Activated CD8-positive, alpha-beta memory T cell treated with anti-CD3 and anti-CD28 coated beads, Interleukin-2, amount 50 U/mL, for 48 hours (primary cell): ENCODE results near the gene CCDC88C.

ENCODE experiments used
- DNase-seq: peaks from one replicate; pipeline ENCODE4 v3.0.0-alpha.2; 2020

Gene CCDC88C

DNA sequence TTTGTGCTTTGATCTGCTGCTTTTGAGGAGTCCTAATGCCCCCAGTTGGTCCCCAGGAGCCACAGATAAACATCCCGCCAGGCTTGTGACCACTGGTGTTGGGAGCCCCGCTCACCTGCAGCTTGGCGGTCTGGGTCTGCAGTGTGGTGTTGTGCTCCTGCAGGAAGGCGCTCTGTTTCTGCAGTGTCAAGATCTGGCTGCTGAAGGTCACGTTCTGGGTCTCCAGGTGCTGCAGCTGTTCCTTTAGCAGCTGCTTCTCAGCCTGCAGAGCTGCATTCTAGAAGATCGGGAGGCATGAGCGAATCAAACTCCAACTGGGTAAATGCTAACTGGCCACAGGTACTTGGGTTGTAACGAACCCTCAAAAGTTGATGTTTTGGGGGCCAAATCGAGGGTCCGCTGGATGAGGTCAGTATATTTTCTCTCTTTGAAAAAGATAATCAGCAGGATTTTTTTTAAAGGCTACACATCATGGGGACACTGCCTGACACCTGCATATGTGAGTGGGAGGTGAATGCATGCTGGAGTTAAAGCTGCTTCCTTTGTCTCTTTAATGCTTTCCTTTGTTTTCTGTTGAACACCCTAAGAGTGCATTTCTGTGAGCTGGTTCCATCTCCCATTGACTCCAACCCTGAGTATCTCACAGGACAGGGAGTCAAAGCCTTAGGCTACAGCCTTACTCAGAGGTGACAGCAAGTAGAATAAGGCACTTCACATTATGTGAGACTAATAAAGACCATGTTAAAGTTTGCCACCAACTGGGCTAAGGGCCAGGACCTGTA, 111.8 kb downstream of the CCDC88C start:
- DNase-seq, result no peak

- DNase-seq, result no peak
Measured at GRCh38 chr14:91303924-91304229, 113.7 kb downstream of the CCDC88C start.

DNA sequence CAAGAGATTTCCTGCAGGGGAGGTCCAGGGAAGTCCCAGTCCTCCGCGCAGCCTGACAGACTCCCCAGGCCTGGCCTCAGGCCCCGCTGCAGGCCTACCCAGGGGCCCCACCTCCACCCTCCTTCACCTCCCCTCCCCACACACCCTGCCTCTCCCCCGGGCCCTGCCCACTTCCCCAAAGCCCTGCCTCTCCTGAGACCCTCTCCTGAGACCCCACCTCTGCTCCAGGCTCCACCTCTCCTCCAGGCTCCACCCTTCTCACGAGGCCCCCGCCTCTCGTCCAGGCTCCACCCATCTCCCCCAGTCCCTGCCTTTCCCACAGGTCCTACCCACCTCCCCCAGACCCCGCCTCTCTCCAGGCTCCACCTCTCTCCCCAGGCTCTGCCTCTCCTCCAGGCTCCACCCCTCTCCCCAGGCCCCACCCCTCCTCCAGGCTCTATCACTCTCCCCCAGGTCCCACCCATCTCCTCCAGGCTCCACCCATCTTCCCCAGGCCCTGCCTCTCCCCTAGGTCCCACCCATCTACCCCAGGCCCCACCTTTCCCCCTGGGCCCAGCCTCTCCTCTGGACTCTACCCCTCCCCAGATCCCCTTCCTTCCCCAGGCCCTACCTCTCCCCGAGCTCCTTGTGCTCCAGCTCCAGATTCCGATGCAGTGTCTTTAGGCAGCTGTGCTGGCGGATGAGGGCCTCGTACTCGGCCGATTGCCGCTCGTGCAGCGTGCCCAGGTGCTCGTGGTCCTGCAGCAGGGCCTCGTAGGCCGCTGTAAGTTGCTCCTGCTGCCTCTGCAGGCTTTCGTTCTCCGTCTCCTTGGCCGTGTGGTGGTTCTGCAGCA, 114.3 kb downstream of the CCDC88C start:
- peak; percentile 89 for DNase-seq

- DNase-seq, result no peak
Measured at GRCh38 chr14:91302391-91302790, 115.2 kb downstream of the CCDC88C start.

DNA sequence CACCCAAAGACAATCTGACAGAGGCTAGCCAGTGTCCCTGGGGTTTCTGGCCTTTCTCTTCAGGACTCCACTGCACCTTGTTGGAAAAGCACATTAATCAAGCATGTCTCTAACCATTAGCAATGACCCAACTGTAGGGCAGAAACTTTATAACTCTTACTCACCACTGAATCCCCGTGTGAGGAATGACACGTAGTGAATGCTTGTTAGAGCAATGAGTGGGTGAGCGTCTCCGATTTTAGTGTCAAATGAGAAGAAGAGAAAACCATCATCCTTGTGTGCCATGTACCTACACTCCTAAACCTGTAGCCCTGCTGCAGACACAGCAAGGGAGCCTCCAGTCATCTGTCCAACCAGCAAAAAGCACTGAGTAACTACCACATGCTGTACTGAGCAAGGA, 116.7 kb downstream of the CCDC88C start:
- DNase-seq, result no peak

DNA sequence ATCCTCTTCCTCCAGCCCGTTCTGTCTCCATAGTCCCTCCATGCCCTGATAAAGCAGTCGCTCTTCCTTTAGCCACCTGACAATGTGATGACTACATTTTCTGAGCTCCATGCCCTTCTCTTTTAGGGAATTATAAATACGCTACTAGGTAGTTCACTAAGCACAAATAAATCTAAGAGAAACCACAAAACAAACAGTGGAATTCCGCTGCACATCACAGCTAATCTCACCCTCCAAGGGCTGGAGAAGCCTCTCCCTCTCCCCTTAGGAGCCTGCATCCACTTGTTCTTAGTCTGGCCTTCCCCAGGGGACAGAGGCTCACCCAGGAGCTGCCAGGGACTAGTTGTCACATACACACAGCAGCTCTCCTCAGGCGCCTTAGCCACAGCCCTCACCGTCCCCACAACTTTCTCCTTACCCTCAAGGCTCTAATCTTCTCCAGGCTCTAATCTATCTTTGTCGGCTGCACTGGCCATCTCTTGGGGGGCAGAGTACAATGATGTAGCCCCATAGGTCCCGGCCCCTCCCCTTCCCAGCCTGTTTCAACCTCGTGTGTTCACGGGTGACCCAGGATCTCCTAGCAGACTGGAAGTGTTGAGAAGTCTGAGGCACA, 117.2 kb downstream of the CCDC88C start:
- DNase-seq, result no peak

DNA sequence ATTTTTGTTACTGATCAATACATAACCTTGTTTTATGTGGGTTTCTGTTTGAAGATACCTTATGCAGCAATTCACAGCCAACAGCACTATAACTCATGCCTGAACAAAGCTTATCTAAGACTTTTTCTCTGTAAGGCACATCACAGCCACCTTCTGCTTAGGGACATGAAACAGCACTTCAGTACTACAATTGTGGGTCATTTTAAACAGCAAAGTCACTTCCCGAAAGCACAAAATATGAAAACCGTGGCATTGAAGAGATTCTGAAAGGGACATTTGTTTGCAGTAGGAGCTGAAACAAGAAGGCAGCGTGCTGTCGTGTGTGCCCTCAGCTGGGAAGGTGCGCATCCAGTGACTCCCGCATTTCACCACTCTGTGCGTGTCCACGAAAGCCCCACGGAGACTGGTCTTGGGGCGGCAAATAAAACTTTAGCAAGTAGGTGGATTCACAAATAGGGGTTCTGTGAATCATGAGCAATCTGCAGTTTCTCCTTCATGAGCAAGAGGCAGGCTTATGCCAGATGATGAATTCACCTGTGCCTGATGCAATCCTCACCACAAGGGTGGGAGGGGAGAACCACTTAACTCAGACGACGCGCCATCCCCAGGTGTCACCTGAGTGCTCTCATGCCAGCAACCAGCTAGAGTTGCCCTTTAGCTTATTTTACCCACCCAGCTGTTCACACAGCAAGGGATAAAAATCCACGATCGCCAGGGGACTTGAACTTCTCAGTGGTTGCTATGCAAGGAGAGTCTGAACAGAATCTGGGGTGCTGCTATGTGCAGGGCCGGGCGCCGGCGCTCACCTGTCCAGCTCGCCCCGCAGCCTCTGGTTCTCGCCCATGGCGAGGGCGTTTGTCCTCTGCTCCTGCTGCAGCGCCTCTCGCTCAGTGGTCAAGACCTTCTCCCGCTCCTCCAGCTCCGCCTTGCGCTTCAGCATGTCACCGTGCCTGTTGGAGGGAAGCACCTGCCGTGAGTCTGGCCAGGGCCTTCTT, 118.2 kb downstream of the CCDC88C start:
- DNase-seq, result peak; percentile 74

DNA sequence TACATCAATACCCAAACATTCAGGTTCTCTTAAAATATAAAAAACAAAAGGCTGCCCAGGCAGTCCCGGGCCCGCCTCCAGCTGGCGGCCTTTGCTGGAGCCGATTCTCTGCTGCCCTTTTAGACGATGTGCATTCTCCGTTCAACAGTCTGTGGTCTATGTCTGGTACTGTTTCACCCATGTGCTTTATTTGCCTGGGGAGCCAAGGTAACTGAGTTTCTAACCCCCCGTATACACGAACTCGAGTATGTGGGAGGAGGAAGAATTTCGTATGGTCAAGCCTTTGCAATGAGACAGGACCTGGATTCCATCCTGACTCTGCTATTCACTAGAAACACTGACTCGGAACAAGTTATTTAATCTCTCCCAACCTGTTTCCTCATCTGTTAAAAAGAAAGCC, 119.0 kb downstream of the CCDC88C start:
- DNase-seq, result no peak

DNA sequence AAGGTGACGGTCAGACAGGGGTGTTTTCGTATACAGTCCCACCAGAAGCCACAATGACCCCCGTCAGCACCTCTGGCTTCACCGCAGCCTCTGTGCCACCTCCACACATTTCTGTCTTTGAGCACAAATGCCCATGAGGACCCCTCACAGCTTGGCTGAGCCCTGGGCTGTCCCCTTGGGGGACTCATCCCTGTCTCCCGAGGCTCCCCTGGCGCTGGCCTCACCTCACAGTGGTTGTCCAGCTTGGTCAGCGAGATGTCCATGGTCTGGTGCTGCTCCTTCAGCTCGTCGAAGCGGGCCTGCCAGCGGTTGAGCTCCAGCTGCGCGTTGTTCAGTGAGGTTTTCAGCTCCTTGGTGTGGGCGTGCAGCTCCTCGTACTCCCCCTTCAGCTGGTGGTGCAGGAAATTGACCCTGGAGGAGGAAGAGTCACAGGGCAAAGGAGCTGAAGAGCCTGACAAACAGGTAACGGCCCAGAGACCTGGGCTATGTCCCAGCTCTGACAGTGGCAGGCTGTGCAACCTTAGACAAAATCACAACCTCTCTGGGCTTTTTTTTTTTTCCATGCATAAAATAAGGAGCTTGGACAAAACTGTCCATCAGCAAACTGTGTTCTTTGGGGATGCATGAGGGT, 120.4 kb downstream of the CCDC88C start:
- no peak for DNase-seq

- DNase-seq, result no peak
Measured at GRCh38 chr14:91295851-91296796, 121.5 kb downstream of the CCDC88C start.

GRCh38 chr14:91295276-91295845, 122.3 kb downstream of the CCDC88C start:
- DNase-seq, result no peak

- DNase-seq, result no peak
Measured at GRCh38 chr14:91294153-91294552, 123.5 kb downstream of the CCDC88C start.

GRCh38 chr14:91293281-91293680, 124.3 kb downstream of the CCDC88C start:
- no peak for DNase-seq

- DNase-seq, result no peak
Measured at GRCh38 chr14:91292491-91292890, 125.1 kb downstream of the CCDC88C start.

DNA sequence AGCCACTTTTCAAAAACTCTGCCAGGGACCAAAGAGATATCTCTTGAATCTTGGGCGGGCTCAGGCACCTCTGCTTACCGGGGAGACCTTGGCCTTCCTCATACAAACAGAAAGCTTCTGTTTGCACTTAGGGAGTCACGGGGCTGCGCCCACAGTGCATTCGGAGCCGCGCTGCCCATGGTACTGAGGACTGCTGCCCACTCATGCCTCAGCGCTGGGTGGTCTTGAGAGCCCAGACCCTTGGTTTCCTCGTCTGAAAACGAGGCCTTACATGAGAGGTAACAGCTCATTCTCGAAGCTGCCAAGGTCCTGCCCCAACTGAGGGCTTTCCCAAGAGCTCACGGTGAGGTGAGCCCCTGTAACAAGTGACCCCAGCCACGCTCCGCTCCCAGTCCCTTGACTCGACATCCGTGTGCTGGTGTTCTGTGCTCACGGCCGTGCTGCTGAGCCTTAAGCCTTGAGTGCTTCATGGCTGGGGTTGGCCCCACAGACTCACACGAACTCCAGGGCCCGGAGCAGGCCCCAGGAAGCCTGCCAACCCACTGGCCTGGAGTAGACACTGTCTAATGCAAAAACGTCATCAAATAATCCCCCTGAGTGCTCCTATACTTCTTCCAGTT, 125.7 kb downstream of the CCDC88C start:
- DNase-seq, result no peak

- DNase-seq, result no peak
Measured at GRCh38 chr14:91290986-91291385, 126.6 kb downstream of the CCDC88C start.

- no peak for DNase-seq
Measured at GRCh38 chr14:91289464-91289863, 128.2 kb downstream of the CCDC88C start.

DNA sequence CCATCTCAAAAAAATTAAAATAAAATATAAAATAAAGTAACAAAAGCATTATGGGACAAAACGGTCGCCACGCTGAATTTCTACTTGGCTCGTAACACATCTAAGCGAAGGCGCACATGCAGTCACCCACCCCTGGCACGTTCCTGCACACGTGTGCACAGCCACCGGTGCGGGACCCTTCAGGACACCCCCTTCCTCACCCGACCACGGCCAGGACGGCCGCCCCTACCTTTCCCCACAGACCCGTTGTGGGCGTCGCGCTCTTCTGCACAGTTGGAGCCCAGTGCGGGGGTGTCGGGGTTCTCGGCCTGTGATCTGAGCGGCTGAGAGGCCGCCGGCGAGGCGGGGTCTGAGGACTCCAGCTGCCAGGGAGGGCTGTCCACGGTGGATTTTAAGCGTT, 128.7 kb downstream of the CCDC88C start:
- no peak for DNase-seq

DNA sequence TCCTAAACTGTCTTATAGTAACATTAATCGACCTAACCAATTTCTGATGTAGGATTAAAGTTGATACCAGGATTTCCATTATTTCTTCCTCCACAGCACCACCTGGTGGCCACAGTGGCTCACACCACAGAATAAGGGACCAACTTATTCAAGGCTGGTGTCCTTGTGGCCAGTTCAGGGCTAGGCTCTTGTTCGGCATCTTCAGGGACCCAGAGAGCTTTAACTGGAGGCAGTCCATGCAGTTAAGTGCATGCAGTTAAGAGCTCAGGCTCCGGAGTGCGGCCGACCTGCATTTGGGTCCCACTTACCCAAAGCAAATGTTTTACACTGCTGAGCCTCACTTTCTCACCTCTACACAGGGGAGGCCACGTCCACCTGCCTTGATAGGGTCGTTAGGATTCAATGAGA, 131.1 kb downstream of the CCDC88C start:
- peak; percentile 91 for DNase-seq
